ENCODE measurements around the gene DPP7. TPM values are rescaled to one million over a fixed set of nuclear protein-coding genes. Genes with fewer than 3 reads are reported as not detected.

DPP7 gene
- total and polyA plus RNA-seq, 2 donors = 112 to 476 TPM

GRCh38 chr9:137071282-137071681, 43.3 kb downstream of the DPP7 start:
- H3K36me3 ChIP-seq (ENCODE audit: control insufficient read depth in 2 of 2, insufficient read depth in 2 of 2, low read length in 1 of 2) = no peaks in the 10 kb centered on the region
- H3K9me3 ChIP-seq (ENCODE audit: control insufficient read depth in 2 of 2, insufficient read depth in 1 of 2, low read length in 1 of 2) = no peaks in the 10 kb centered on the region
- H3K27ac ChIP-seq (ENCODE audit: low read depth in 1 of 2, low read length in 1 of 2) = no peak overlapping the region
- peaks cover 24 to 31% of the 10 kb centered on the region in 2 donors for H3K4me1 ChIP-seq (ENCODE audit: control insufficient read depth in 2 of 2, insufficient read depth in 2 of 2, low read length in 2 of 2)
- WGBS = 89% methylated on average over 2 of the region's 2 CpGs
- no peak for DNase-seq (ENCODE audit: low read depth in 6 of 9, low spot score in 9 of 9)
- peak overlapping the region in 1 of 2 donors; percentile 45 for H3K4me3 ChIP-seq (ENCODE audit: low read length in 2 of 2)
- peaks cover 10 to 49% of the 10 kb centered on the region in 2 donors for H3K27me3 ChIP-seq (ENCODE audit: control insufficient read depth in 2 of 2, insufficient read depth in 1 of 2, low read length in 1 of 2)

GRCh38 chr9:137070906-137071275, 43.6 kb downstream of the DPP7 start:
- DNase-seq (ENCODE audit: low read depth in 6 of 9, low spot score in 9 of 9) = no peak
- no peak overlapping the region for H3K27ac ChIP-seq (ENCODE audit: low read depth in 1 of 2, low read length in 1 of 2)
- H3K4me3 ChIP-seq (ENCODE audit: low read length in 2 of 2) = peak overlapping the region; percentile 45 to 57
- H3K27me3 ChIP-seq (ENCODE audit: control insufficient read depth in 2 of 2, insufficient read depth in 1 of 2, low read length in 1 of 2) = peaks cover 10 to 45% of the 10 kb centered on the region in 2 donors
- H3K9me3 ChIP-seq (ENCODE audit: control insufficient read depth in 2 of 2, insufficient read depth in 1 of 2, low read length in 1 of 2) = no peaks in the 10 kb centered on the region
- WGBS = 28% methylated on average over 6 of the region's 6 CpGs
- peaks cover 0 to 3% of the 10 kb centered on the region in 2 donors for H3K36me3 ChIP-seq (ENCODE audit: control insufficient read depth in 2 of 2, insufficient read depth in 2 of 2, low read length in 1 of 2)
- H3K4me1 ChIP-seq (ENCODE audit: control insufficient read depth in 2 of 2, insufficient read depth in 2 of 2, low read length in 2 of 2) = peaks cover 24 to 31% of the 10 kb centered on the region in 2 donors

- peaks cover 24 to 31% of the 10 kb centered on the region in 2 donors for H3K4me1 ChIP-seq (ENCODE audit: control insufficient read depth in 2 of 2, insufficient read depth in 2 of 2, low read length in 2 of 2)
- peak; percentile 55 to 91 (median 77) for DNase-seq (ENCODE audit: low read depth in 6 of 9, low spot score in 9 of 9)
- WGBS = under 1% methylated on average over 74 of the region's 74 CpGs
- no peak within 1 kb of the TSS for H3K27ac ChIP-seq (ENCODE audit: low read depth in 1 of 2, low read length in 1 of 2)
- H3K27me3 ChIP-seq (ENCODE audit: control insufficient read depth in 2 of 2, insufficient read depth in 1 of 2, low read length in 1 of 2) = peaks cover 10 to 40% of the 10 kb centered on the region in 2 donors
- H3K9me3 ChIP-seq (ENCODE audit: control insufficient read depth in 2 of 2, insufficient read depth in 1 of 2, low read length in 1 of 2) = no peaks in the 10 kb centered on the region
- peak within 1 kb of the TSS; percentile 45 to 57 for H3K4me3 ChIP-seq (ENCODE audit: low read length in 2 of 2)
- H3K36me3 ChIP-seq (ENCODE audit: control insufficient read depth in 2 of 2, insufficient read depth in 2 of 2, low read length in 1 of 2) = peaks cover 0 to 3% of the 10 kb centered on the region in 2 donors
These were observed 44.2 kb downstream of the DPP7 start, which contains the start of gene SAPCD2 for GRCh38 chr9:137070201-137070905. TSS of gene SAPCD2 (minus strand) at chr9:137070557. CDS start at chr9:137070460, 97 bp downstream.

- H3K4me3 ChIP-seq (ENCODE audit: low read length in 2 of 2) = peak overlapping the region; percentile 34 to 57
- H3K36me3 ChIP-seq (ENCODE audit: control insufficient read depth in 2 of 2, insufficient read depth in 2 of 2, low read length in 1 of 2) = peaks cover 0 to 6% of the 10 kb centered on the region in 2 donors
- 7% methylated on average over 52 of the region's 52 CpGs for WGBS
- no peak overlapping the region for H3K27ac ChIP-seq (ENCODE audit: low read depth in 1 of 2, low read length in 1 of 2)
- no peaks in the 10 kb centered on the region for H3K9me3 ChIP-seq (ENCODE audit: control insufficient read depth in 2 of 2, insufficient read depth in 1 of 2, low read length in 1 of 2)
- H3K27me3 ChIP-seq (ENCODE audit: control insufficient read depth in 2 of 2, insufficient read depth in 1 of 2, low read length in 1 of 2) = peaks cover 10 to 32% of the 10 kb centered on the region in 2 donors
- H3K4me1 ChIP-seq (ENCODE audit: control insufficient read depth in 2 of 2, insufficient read depth in 2 of 2, low read length in 2 of 2) = peaks cover 24 to 31% of the 10 kb centered on the region in 2 donors
- DNase-seq (ENCODE audit: low read depth in 6 of 9, low spot score in 9 of 9) = no peak
These were observed 44.9 kb downstream of the DPP7 start for GRCh38 chr9:137069508-137070091.

GRCh38 chr9:137068539-137069507, 45.7 kb downstream of the DPP7 start:
- H3K27me3 ChIP-seq (ENCODE audit: control insufficient read depth in 2 of 2, insufficient read depth in 1 of 2, low read length in 1 of 2) = peaks cover 10 to 29% of the 10 kb centered on the region in 2 donors
- H3K4me3 ChIP-seq (ENCODE audit: low read length in 2 of 2) = peak overlapping the region in 1 of 2 donors; percentile 34
- peaks cover 0 to 8% of the 10 kb centered on the region in 2 donors for H3K36me3 ChIP-seq (ENCODE audit: control insufficient read depth in 2 of 2, insufficient read depth in 2 of 2, low read length in 1 of 2)
- no peak overlapping the region for H3K27ac ChIP-seq (ENCODE audit: low read depth in 1 of 2, low read length in 1 of 2)
- 97% methylated on average over 17 of the region's 17 CpGs for WGBS
- H3K4me1 ChIP-seq (ENCODE audit: control insufficient read depth in 2 of 2, insufficient read depth in 2 of 2, low read length in 2 of 2) = peaks cover 24 to 31% of the 10 kb centered on the region in 2 donors
- no peak for DNase-seq (ENCODE audit: low read depth in 6 of 9, low spot score in 9 of 9)
- H3K9me3 ChIP-seq (ENCODE audit: control insufficient read depth in 2 of 2, insufficient read depth in 1 of 2, low read length in 1 of 2) = no peaks in the 10 kb centered on the region

- H3K9me3 ChIP-seq (ENCODE audit: control insufficient read depth in 2 of 2, insufficient read depth in 1 of 2, low read length in 1 of 2) = no peaks in the 10 kb centered on the region
- peaks cover 24 to 31% of the 10 kb centered on the region in 2 donors for H3K4me1 ChIP-seq (ENCODE audit: control insufficient read depth in 2 of 2, insufficient read depth in 2 of 2, low read length in 2 of 2)
- peaks cover 10 to 24% of the 10 kb centered on the region in 2 donors for H3K27me3 ChIP-seq (ENCODE audit: control insufficient read depth in 2 of 2, insufficient read depth in 1 of 2, low read length in 1 of 2)
- H3K4me3 ChIP-seq (ENCODE audit: low read length in 2 of 2) = no peak overlapping the region
- peak; percentile 58 to 90 (median 77) for DNase-seq (ENCODE audit: low read depth in 6 of 9, low spot score in 9 of 9)
- peaks cover 0 to 8% of the 10 kb centered on the region in 2 donors for H3K36me3 ChIP-seq (ENCODE audit: control insufficient read depth in 2 of 2, insufficient read depth in 2 of 2, low read length in 1 of 2)
- WGBS = 60% methylated on average over 12 of the region's 12 CpGs
- no peak overlapping the region for H3K27ac ChIP-seq (ENCODE audit: low read depth in 1 of 2, low read length in 1 of 2)
These were observed 46.5 kb downstream of the DPP7 start for GRCh38 chr9:137067860-137068538.

GRCh38 chr9:137066096-137066861, 48.3 kb downstream of the DPP7 start:
- Histone ChIP-seq H3K9me3 (ENCODE audit: control insufficient read depth in 2 of 2, insufficient read depth in 1 of 2, low read length in 1 of 2) (no peaks in the 10 kb centered on the region), H3K27ac (ENCODE audit: low read depth in 1 of 2, low read length in 1 of 2) (no peak overlapping the region), H3K4me1 (ENCODE audit: control insufficient read depth in 2 of 2, insufficient read depth in 2 of 2, low read length in 2 of 2) (peaks cover 24 to 28% of the 10 kb centered on the region in 2 donors), H3K36me3 (ENCODE audit: control insufficient read depth in 2 of 2, insufficient read depth in 2 of 2, low read length in 1 of 2) (peaks cover 0 to 8% of the 10 kb centered on the region in 2 donors), H3K4me3 (ENCODE audit: low read length in 2 of 2) (no peak overlapping the region), H3K27me3 (ENCODE audit: control insufficient read depth in 2 of 2, insufficient read depth in 1 of 2, low read length in 1 of 2) (peaks cover 10 to 20% of the 10 kb centered on the region in 2 donors)
- 98% methylated on average over 26 of the region's 26 CpGs for WGBS
- DNase-seq (ENCODE audit: low read depth in 6 of 9, low spot score in 9 of 9) = no peak

All from thymus (tissue), 11 donors.